Transverse colon (tissue), 4 donors: ENCODE data around the gene CYP4X1. TPM values are rescaled to one million over a fixed set of nuclear protein-coding genes. Genes with fewer than 3 reads are reported as not detected.
"Not testable (repeated sequence)": the region's sequence is repeated elsewhere in the genome, so short reads cannot be mapped to it uniquely, and the experiment has no call there.

Source experiments
- DNase-seq: peaks from one replicate; pipeline ENCODE4 v3.0.0-alpha.2; 2019
- H3K27ac ChIP-seq, 4 donors: fragments of 200-600 bp; sonication (generic); 2 replicates each; pipeline ENCODE4 v1.5.1; 2016 to 2018; ENCODE audit warnings: inconsistent platforms in 4 of 4
- H3K27me3 ChIP-seq: fragments of 200-600 bp; sonication (generic); 2 replicates; pipeline ENCODE4 v1.5.1; 2017; ENCODE audit warnings: inconsistent platforms
- H3K36me3 ChIP-seq, 4 donors: fragments of 200-600 bp; sonication (generic); 2 replicates each; pipeline ENCODE4 v1.5.1; 2017 to 2019; ENCODE audit warnings: inconsistent platforms in 4 of 4
- H3K4me1 ChIP-seq, 4 donors: fragments of 200-600 bp; sonication (generic); 2 replicates each; pipeline ENCODE4 v1.5.1; 2017 to 2020; ENCODE audit warnings: inconsistent platforms in 4 of 4
- H3K4me3 ChIP-seq, 4 donors: fragments of 200-600 bp; sonication (generic); 1 replicate in 1 of 4; 2 replicates in 3 of 4; pipeline versions ENCODE4 v1.5.1 to v1.6.1; 2017 to 2019; ENCODE audit warnings: inconsistent platforms in 4 of 4
- H3K9me3 ChIP-seq, 2 donors: fragments of 200-600 bp; sonication (generic); 2 replicates each; pipeline ENCODE4 v1.5.1; 2017 to 2019; ENCODE audit warnings: inconsistent platforms in 2 of 2
- EP300 ChIP-seq: sonication (generic); formaldehyde crosslinking; IDR thresholded peaks from one replicate; pipeline ENCODE4 v1.6.1; 2017; ENCODE audit warnings: antibody characterized with exemption, low read depth
- POLR2A ChIP-seq: fragments of 450-650 bp; IDR thresholded peaks from one replicate; pipeline ENCODE4 v1.6.1; 2016; ENCODE audit warnings: antibody characterized with exemption, mild to moderate bottlenecking, moderate library complexity
- POLR2AphosphoS5 ChIP-seq, 3 donors: sonication (generic); formaldehyde crosslinking; IDR thresholded peaks; one replicate each; pipeline ENCODE4 v1.6.1; 2016; ENCODE audit warnings: antibody characterized with exemption in 3 of 3
- WGBS, 2 donors: methylation state at CpG; one replicate each; pipeline ENCODE4 v1.1.5; 2018; ENCODE audit warnings: low coverage in 1 of 2; 5-methylcytosine and 5-hydroxymethylcytosine counted together
- in situ Hi-C, 4 donors: fragments of 200-750 bp; cut with MboI; loops; one replicate each; pipeline versions ENCODE4 v1.15.0 to v1.15.1; 2017; ENCODE audit warnings: low sequenced_read_pairs in 3 of 4, low pct_ligation_motif_present in 1 of 4, low pct_unique_long_range_greater_than_20kb in 1 of 4
- intact Hi-C: fragments of 100-400 bp; cut with DNase I; formaldehyde crosslinking; loops from one replicate; pipeline ENCODE4 v1.15.1; 2023; ENCODE audit warnings: low total_unique reads
- total RNA-seq, 4 donors: library from RNA; depleted of rRNA; stranded (reverse); fragments of >200 nt; gene quantifications; one replicate each; pipeline ENCODE4 v1.1.0, GENCODE V29; 2016
- TF ChIP-seq, protein P1 (sequence below), 5 experiments: fragments of 200-600 bp in 3 of 5; fragments of 450-650 bp in 2 of 5; sonication (generic) in 3 of 5; IDR thresholded peaks; 1 replicate in 2 of 5; 2 replicates in 3 of 5; pipeline ENCODE4 v1.5.1; 2016 to 2017; ENCODE audit warnings: antibody characterized with exemption in 5 of 5, inconsistent platforms in 3 of 5, mild to moderate bottlenecking in 2 of 5, moderate library complexity in 1 of 5

The CYP4X1 gene
- total RNA-seq, 4 donors from 2014 or later: 0.79 to 0.96 TPM; not detected in 2

- TF ChIP-seq POLR2A (no peak), EP300 (no peak), POLR2AphosphoS5 (IDR thresholded peaks at IDR 0.05) (no peak)
- TF ChIP-seq, protein P1, sequence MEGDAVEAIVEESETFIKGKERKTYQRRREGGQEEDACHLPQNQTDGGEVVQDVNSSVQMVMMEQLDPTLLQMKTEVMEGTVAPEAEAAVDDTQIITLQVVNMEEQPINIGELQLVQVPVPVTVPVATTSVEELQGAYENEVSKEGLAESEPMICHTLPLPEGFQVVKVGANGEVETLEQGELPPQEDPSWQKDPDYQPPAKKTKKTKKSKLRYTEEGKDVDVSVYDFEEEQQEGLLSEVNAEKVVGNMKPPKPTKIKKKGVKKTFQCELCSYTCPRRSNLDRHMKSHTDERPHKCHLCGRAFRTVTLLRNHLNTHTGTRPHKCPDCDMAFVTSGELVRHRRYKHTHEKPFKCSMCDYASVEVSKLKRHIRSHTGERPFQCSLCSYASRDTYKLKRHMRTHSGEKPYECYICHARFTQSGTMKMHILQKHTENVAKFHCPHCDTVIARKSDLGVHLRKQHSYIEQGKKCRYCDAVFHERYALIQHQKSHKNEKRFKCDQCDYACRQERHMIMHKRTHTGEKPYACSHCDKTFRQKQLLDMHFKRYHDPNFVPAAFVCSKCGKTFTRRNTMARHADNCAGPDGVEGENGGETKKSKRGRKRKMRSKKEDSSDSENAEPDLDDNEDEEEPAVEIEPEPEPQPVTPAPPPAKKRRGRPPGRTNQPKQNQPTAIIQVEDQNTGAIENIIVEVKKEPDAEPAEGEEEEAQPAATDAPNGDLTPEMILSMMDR (IDR thresholded peaks at IDR 0.05): peak in 4 of 5 experiments; percentile 28 to 43 (median 36)
- 42 to 54% methylated on average over 11 to 13 of the region's 13 CpGs for WGBS, 2 donors
- H3K27me3 ChIP-seq: no peaks in the 10 kb centered on the region
- H3K9me3 ChIP-seq: no peaks in the 10 kb centered on the region
- in situ Hi-C loops: loop anchor here in 1 of 4 donors (25.0 kb wide), 1 partner anchor 254 kb away; no protein-coding TSS in a partner anchor
- H3K4me3 ChIP-seq: no peak overlapping the region
- no peaks in the 10 kb centered on the region for H3K4me1 ChIP-seq
- no peak overlapping the region for H3K27ac ChIP-seq
- DNase-seq: no peak
- no peaks in the 10 kb centered on the region for H3K36me3 ChIP-seq
- intact Hi-C loops: no loop called here
Measured at GRCh38 chr1:46991083-46991923, 32.2 kb upstream of the CYP4X1 start.

- Histone ChIP-seq H3K4me3 (no peak overlapping the region), H3K27me3 (peaks cover 6% of the 10 kb centered on the region), H3K36me3 (no peaks in the 10 kb centered on the region), H3K4me1 (no peaks in the 10 kb centered on the region), H3K27ac (no peak overlapping the region), H3K9me3 (no peaks in the 10 kb centered on the region)
- no peak for DNase-seq
- intact Hi-C loops: no loop called here
- WGBS, 2 donors: 41% methylated on average over 3 of the region's 3 CpGs; no CpG with 5 or more reads in 1 of the 2 donors
- no peak for TF ChIP-seq EP300
- TF ChIP-seq, protein P1 (IDR thresholded peaks at IDR 0.05): no peak
- no peak for TF ChIP-seq POLR2AphosphoS5 (IDR thresholded peaks at IDR 0.05)
- TF ChIP-seq POLR2A: no peak
- in situ Hi-C loops: loop anchor here in 1 of 4 donors (25.0 kb wide), 1 partner anchor 259 kb away; no protein-coding TSS in a partner anchor
Measured at GRCh38 chr1:46996659-46997281, 26.7 kb upstream of the CYP4X1 start.

- H3K27me3 ChIP-seq: peaks cover 11% of the 10 kb centered on the region
- H3K27ac ChIP-seq: no peak overlapping the region
- TF ChIP-seq EP300: no peak
- no peak for TF ChIP-seq POLR2AphosphoS5 (IDR thresholded peaks at IDR 0.05)
- TF ChIP-seq, protein P1 (IDR thresholded peaks at IDR 0.05): peak in 4 of 5 experiments; percentile 10 to 22 (median 16)
- in situ Hi-C loops (no loop called here), intact Hi-C loops (no loop called here)
- H3K9me3 ChIP-seq: no peaks in the 10 kb centered on the region
- WGBS, 2 donors: 33 to 38% methylated on average over 1 of the region's 1 CpG
- no peak overlapping the region for H3K4me3 ChIP-seq
- H3K36me3 ChIP-seq: no peaks in the 10 kb centered on the region
- DNase-seq: no peak
- H3K4me1 ChIP-seq: no peaks in the 10 kb centered on the region
Measured at GRCh38 chr1:47002211-47002610, 21.3 kb upstream of the CYP4X1 start.

DNA sequence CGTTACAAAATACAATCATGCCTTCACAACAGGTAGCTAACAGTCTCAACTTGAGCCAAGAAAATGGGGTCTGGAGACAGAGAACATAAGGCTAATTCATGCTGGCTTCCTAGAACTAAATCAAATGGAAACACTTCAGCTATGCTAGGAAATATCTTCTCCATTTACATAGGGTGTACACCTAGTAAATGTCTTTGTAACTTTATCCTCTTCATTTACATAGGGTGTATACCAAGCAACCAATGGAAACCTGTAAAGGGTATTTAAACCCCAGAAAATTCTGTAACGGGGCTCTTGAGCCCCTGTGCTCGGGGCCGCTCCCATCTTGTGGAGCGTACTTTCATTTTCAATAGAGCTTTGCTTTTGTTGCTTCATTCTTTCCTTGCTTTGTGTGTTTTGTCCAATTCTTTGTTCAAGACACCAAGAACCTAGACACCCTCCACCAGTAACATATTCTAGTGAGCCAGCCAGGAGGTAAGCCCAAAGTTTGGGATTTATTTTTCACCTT lies 19.5 kb upstream of the CYP4X1 start:
- H3K4me3 ChIP-seq: no peak overlapping the region
- 68 to 75% methylated on average over 5 of the region's 5 CpGs for WGBS, 2 donors
- H3K27me3 ChIP-seq: peaks cover 5% of the 10 kb centered on the region
- no peak for TF ChIP-seq EP300
- TF ChIP-seq, protein P1 (IDR thresholded peaks at IDR 0.05): no peak
- no peak for TF ChIP-seq POLR2AphosphoS5 (IDR thresholded peaks at IDR 0.05)
- no peak for TF ChIP-seq POLR2A
- H3K9me3 ChIP-seq: no peaks in the 10 kb centered on the region
- no peak overlapping the region for H3K27ac ChIP-seq
- no peak for DNase-seq
- intact Hi-C loops (no loop called here), in situ Hi-C loops (no loop called here)
- H3K36me3 ChIP-seq: no peaks in the 10 kb centered on the region
- no peaks in the 10 kb centered on the region for H3K4me1 ChIP-seq

DNA sequence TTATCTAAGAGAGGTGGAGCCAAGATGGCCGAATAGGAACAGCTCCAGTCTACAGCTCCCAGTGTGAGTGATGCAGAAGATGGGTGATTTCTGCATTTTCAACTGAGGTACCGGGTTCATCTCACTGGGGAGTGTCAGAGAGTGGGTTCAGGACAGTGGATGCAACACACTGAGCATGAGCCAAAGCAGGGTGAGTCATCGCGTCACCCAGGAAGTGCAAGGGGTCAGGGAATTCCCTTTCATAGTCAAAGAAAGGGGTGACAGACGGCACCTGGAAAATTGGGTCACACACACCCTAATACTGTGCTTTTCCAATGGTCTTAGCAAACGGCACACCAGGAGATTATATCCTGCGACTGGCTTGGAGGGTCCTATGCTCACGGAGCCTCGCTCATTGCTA lies 17.0 kb upstream of the CYP4X1 start:
- H3K27me3 ChIP-seq, H3K36me3 ChIP-seq, H3K27ac ChIP-seq, intact Hi-C loops, DNase-seq, in situ Hi-C loops, H3K4me1 ChIP-seq, H3K9me3 ChIP-seq, H3K4me3 ChIP-seq: not testable (repeated sequence)
- WGBS, 2 donors: 87 to 100% methylated on average over 4 to 9 of the region's 9 CpGs
